Fibroblast of upper back skin (primary cell): Measurements from ENCODE around the gene GRAPL.
"Not testable (repeated sequence)": the region's sequence is repeated elsewhere in the genome, so short reads cannot be mapped to it uniquely, and the experiment has no call there.

ENCODE experiments used
- DNase-seq: peaks from one replicate; pipeline ENCODE4 v3.0.0-alpha.2; 2013

GRAPL gene

DNA sequence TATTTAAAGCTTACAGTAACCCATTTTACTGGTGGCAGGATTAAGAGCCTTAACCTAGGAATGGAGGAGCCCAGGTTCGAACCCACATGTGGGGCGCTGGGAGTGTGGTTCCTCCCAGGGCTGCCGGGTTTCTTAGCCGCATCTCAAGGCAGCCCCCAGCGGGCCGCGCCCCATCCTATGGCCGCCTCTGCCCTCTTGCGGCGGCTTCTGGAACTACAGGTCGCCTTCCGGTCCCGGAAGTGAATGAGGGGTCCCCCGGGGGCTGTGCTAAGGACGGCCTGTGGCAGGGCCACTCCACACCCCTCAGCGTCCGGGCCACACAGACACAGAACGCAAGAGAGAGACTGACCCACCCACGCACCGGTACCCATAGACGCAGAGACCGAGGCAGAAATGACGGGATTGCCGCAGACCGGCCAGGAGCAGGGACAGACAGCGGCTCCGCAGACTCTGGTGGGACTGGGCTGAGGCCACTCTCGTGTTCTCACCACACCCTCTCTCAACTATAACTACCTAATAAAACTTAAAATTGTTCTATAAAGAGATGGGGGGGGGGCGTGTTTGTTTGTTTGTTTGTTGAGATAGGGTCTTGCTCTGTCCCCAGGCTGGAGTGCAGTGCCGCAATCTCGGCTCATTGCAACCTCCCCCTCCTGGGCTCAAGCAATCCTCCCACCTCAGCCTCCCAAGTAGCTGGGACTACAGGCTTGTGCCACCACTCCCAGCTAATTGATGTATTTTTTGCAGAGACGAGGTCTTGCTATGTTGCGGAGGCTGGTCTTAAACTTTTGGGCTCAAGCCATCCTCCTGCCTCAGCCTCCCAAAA is 69.2 kb downstream of the GRAPL start:
- not testable (repeated sequence) for DNase-seq

DNA sequence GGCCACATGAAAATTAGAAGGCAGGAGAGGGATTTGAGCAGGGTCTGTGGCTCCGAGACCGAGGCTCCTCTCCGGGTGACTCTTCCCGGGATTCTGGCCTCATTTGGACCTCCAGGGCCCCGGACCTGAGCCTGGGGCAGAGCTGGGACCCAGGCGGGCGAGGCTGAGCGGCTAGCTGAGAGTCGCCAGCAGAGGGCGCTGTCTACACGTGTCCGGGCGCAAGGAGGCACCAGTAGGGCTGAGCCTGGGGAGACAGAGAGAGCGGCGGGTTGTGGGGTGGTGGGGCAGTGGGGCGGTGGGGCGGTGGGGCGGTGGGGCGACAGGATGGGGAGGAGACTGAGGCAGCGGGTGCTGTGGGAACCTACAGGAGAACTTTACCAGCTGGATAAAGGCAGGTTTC is 75.1 kb downstream of the GRAPL start:
- not testable (repeated sequence) for DNase-seq

GRCh38 chr17:19203429-19203828 is 76.0 kb downstream of the GRAPL start:
- DNase-seq, result not testable (repeated sequence)
